Measurements from ENCODE around the gene EXOC2.

- TF ChIP-seq EGR1 (IDR thresholded peaks at IDR 0.05): no peak
- TF ChIP-seq YY1 (IDR thresholded peaks at IDR 0.05; ENCODE audit: low read depth): no peak
- no peak for TF ChIP-seq TAF1 (IDR thresholded peaks at IDR 0.05; ENCODE audit: low read depth)
- no peak for TF ChIP-seq CEBPB (IDR thresholded peaks at IDR 0.05)
- no peak for TF ChIP-seq EP300 (IDR thresholded peaks at IDR 0.05; ENCODE audit: borderline replicate concordance)
Measured at GRCh38 chr6:456358-456867, 236.5 kb downstream of the EXOC2 start.
